ENCODE data around the gene IL1A.

The IL1A gene

GRCh38 chr2:112792419-112792818 lies 8.1 kb upstream of the IL1A start:
- Histone ChIP-seq H3K4me1 (ENCODE audit: control insufficient read depth, insufficient read depth, low read length, poor library complexity, severe bottlenecking) (no peaks in the 10 kb centered on the region), H3K36me3 (ENCODE audit: control insufficient read depth, insufficient read depth, low read length) (no peaks in the 10 kb centered on the region), H3K4me3 (ENCODE audit: insufficient read depth, low read depth, low read length, poor library complexity, severe bottlenecking) (no peak overlapping the region), H3K27me3 (replicated peaks; ENCODE audit: control insufficient read depth, insufficient read depth, low read length, poor library complexity, severe bottlenecking) (no peaks in the 10 kb centered on the region), H3K27ac (ENCODE audit: insufficient read depth, low read length, poor library complexity, severe bottlenecking) (no peak overlapping the region), H3K9me3 (ENCODE audit: control insufficient read depth, low read length) (no peaks in the 10 kb centered on the region)
- no peak for DNase-seq

DNA sequence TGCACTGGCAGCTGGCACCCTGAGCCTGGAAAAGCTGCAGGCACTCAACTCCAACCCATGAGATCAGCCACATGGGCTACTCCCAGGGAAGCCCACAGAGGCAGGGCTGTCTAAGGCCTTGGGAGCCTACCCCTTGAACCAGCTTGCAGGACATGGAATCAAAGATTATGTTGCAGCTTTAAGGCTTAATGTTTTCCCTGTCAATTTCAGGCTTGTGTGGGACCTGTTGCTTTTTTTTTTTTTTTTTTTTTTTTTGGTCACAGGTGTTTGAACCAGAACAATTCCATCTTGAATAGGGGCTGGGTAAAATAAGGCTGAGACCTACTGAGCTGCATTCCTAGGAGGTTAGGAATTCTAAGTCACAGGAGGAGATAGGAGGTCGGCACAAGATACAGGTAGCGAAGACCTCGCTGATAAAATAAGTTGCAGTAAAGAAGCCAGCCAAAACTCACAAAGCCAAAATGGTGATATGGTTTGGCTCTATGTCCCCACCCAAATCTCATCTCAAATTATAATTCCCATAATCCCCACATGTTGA lies 7.5 kb upstream of the IL1A start:
- Histone ChIP-seq H3K4me3 (ENCODE audit: insufficient read depth, low read depth, low read length, poor library complexity, severe bottlenecking) (no peak overlapping the region), H3K36me3 (ENCODE audit: control insufficient read depth, insufficient read depth, low read length) (no peaks in the 10 kb centered on the region), H3K9me3 (ENCODE audit: control insufficient read depth, low read length) (no peaks in the 10 kb centered on the region), H3K27me3 (replicated peaks; ENCODE audit: control insufficient read depth, insufficient read depth, low read length, poor library complexity, severe bottlenecking) (no peaks in the 10 kb centered on the region), H3K27ac (ENCODE audit: insufficient read depth, low read length, poor library complexity, severe bottlenecking) (no peak overlapping the region), H3K4me1 (ENCODE audit: control insufficient read depth, insufficient read depth, low read length, poor library complexity, severe bottlenecking) (no peaks in the 10 kb centered on the region)
- DNase-seq, result no peak

- no peak overlapping the region for H3K27ac ChIP-seq (ENCODE audit: insufficient read depth, low read length, poor library complexity, severe bottlenecking)
- H3K27me3 ChIP-seq (replicated peaks; ENCODE audit: control insufficient read depth, insufficient read depth, low read length, poor library complexity, severe bottlenecking), result no peaks in the 10 kb centered on the region
- H3K36me3 ChIP-seq (ENCODE audit: control insufficient read depth, insufficient read depth, low read length), result no peaks in the 10 kb centered on the region
- no peaks in the 10 kb centered on the region for H3K9me3 ChIP-seq (ENCODE audit: control insufficient read depth, low read length)
- H3K4me3 ChIP-seq (ENCODE audit: insufficient read depth, low read depth, low read length, poor library complexity, severe bottlenecking), result no peak overlapping the region
- DNase-seq, result no peak
- no peaks in the 10 kb centered on the region for H3K4me1 ChIP-seq (ENCODE audit: control insufficient read depth, insufficient read depth, low read length, poor library complexity, severe bottlenecking)
Observed at GRCh38 chr2:112791019-112791418, 6.7 kb upstream of the IL1A start.

- Histone ChIP-seq H3K27ac (ENCODE audit: insufficient read depth, low read length, poor library complexity, severe bottlenecking) (no peak overlapping the region), H3K4me1 (ENCODE audit: control insufficient read depth, insufficient read depth, low read length, poor library complexity, severe bottlenecking) (no peaks in the 10 kb centered on the region), H3K9me3 (ENCODE audit: control insufficient read depth, low read length) (no peaks in the 10 kb centered on the region), H3K4me3 (ENCODE audit: insufficient read depth, low read depth, low read length, poor library complexity, severe bottlenecking) (no peak overlapping the region), H3K36me3 (ENCODE audit: control insufficient read depth, insufficient read depth, low read length) (no peaks in the 10 kb centered on the region), H3K27me3 (replicated peaks; ENCODE audit: control insufficient read depth, insufficient read depth, low read length, poor library complexity, severe bottlenecking) (no peaks in the 10 kb centered on the region)
- DNase-seq, result no peak
Observed at GRCh38 chr2:112790305-112790704, 6.0 kb upstream of the IL1A start.

- Histone ChIP-seq H3K27me3 (replicated peaks; ENCODE audit: control insufficient read depth, insufficient read depth, low read length, poor library complexity, severe bottlenecking) (no peaks in the 10 kb centered on the region), H3K4me1 (ENCODE audit: control insufficient read depth, insufficient read depth, low read length, poor library complexity, severe bottlenecking) (no peaks in the 10 kb centered on the region), H3K36me3 (ENCODE audit: control insufficient read depth, insufficient read depth, low read length) (no peaks in the 10 kb centered on the region), H3K4me3 (ENCODE audit: insufficient read depth, low read depth, low read length, poor library complexity, severe bottlenecking) (no peak overlapping the region), H3K9me3 (ENCODE audit: control insufficient read depth, low read length) (no peaks in the 10 kb centered on the region), H3K27ac (ENCODE audit: insufficient read depth, low read length, poor library complexity, severe bottlenecking) (no peak overlapping the region)
- DNase-seq, result no peak
Observed at GRCh38 chr2:112789186-112789585, 4.9 kb upstream of the IL1A start.

GRCh38 chr2:112788653-112789052 lies 4.4 kb upstream of the IL1A start:
- Histone ChIP-seq H3K27ac (ENCODE audit: insufficient read depth, low read length, poor library complexity, severe bottlenecking) (no peak overlapping the region), H3K9me3 (ENCODE audit: control insufficient read depth, low read length) (no peaks in the 10 kb centered on the region), H3K27me3 (replicated peaks; ENCODE audit: control insufficient read depth, insufficient read depth, low read length, poor library complexity, severe bottlenecking) (no peaks in the 10 kb centered on the region), H3K36me3 (ENCODE audit: control insufficient read depth, insufficient read depth, low read length) (no peaks in the 10 kb centered on the region), H3K4me3 (ENCODE audit: insufficient read depth, low read depth, low read length, poor library complexity, severe bottlenecking) (no peak overlapping the region), H3K4me1 (ENCODE audit: control insufficient read depth, insufficient read depth, low read length, poor library complexity, severe bottlenecking) (no peaks in the 10 kb centered on the region)
- DNase-seq, result no peak

- H3K27ac ChIP-seq (ENCODE audit: insufficient read depth, low read length, poor library complexity, severe bottlenecking), result no peak overlapping the region
- H3K27me3 ChIP-seq (replicated peaks; ENCODE audit: control insufficient read depth, insufficient read depth, low read length, poor library complexity, severe bottlenecking), result no peaks in the 10 kb centered on the region
- H3K4me3 ChIP-seq (ENCODE audit: insufficient read depth, low read depth, low read length, poor library complexity, severe bottlenecking), result no peak overlapping the region
Observed at GRCh38 chr2:112787729-112788393, 3.6 kb upstream of the IL1A start.

GRCh38 chr2:112787294-112787693 lies 3.0 kb upstream of the IL1A start:
- no peak for DNase-seq
- Histone ChIP-seq H3K4me3 (ENCODE audit: insufficient read depth, low read depth, low read length, poor library complexity, severe bottlenecking) (no peak overlapping the region), H3K36me3 (ENCODE audit: control insufficient read depth, insufficient read depth, low read length) (no peaks in the 10 kb centered on the region), H3K4me1 (ENCODE audit: control insufficient read depth, insufficient read depth, low read length, poor library complexity, severe bottlenecking) (no peaks in the 10 kb centered on the region), H3K27me3 (replicated peaks; ENCODE audit: control insufficient read depth, insufficient read depth, low read length, poor library complexity, severe bottlenecking) (no peaks in the 10 kb centered on the region), H3K9me3 (ENCODE audit: control insufficient read depth, low read length) (no peaks in the 10 kb centered on the region), H3K27ac (ENCODE audit: insufficient read depth, low read length, poor library complexity, severe bottlenecking) (no peak overlapping the region)

More at GRCh38 chr2:112787729-112788393, 3.6 kb upstream of the IL1A start:
- DNase-seq, result no peak
- H3K9me3 ChIP-seq (ENCODE audit: control insufficient read depth, low read length), result no peaks in the 10 kb centered on the region
- no peaks in the 10 kb centered on the region for H3K4me1 ChIP-seq (ENCODE audit: control insufficient read depth, insufficient read depth, low read length, poor library complexity, severe bottlenecking)
- H3K36me3 ChIP-seq (ENCODE audit: control insufficient read depth, insufficient read depth, low read length), result no peaks in the 10 kb centered on the region

GRCh38 chr2:112783187-112783714 lies 1.0 kb downstream of the IL1A start:
- DNase-seq, result no peak
- Histone ChIP-seq H3K4me3 (ENCODE audit: insufficient read depth, low read depth, low read length, poor library complexity, severe bottlenecking) (no peak overlapping the region), H3K9me3 (ENCODE audit: control insufficient read depth, low read length) (no peaks in the 10 kb centered on the region), H3K4me1 (ENCODE audit: control insufficient read depth, insufficient read depth, low read length, poor library complexity, severe bottlenecking) (no peaks in the 10 kb centered on the region), H3K27me3 (replicated peaks; ENCODE audit: control insufficient read depth, insufficient read depth, low read length, poor library complexity, severe bottlenecking) (no peaks in the 10 kb centered on the region), H3K27ac (ENCODE audit: insufficient read depth, low read length, poor library complexity, severe bottlenecking) (no peak overlapping the region), H3K36me3 (ENCODE audit: control insufficient read depth, insufficient read depth, low read length) (no peaks in the 10 kb centered on the region)

GRCh38 chr2:112782234-112782799 lies 2.0 kb downstream of the IL1A start:
- Histone ChIP-seq H3K36me3 (ENCODE audit: control insufficient read depth, insufficient read depth, low read length) (no peaks in the 10 kb centered on the region), H3K4me1 (ENCODE audit: control insufficient read depth, insufficient read depth, low read length, poor library complexity, severe bottlenecking) (no peaks in the 10 kb centered on the region), H3K4me3 (ENCODE audit: insufficient read depth, low read depth, low read length, poor library complexity, severe bottlenecking) (no peak overlapping the region), H3K9me3 (ENCODE audit: control insufficient read depth, low read length) (no peaks in the 10 kb centered on the region), H3K27me3 (replicated peaks; ENCODE audit: control insufficient read depth, insufficient read depth, low read length, poor library complexity, severe bottlenecking) (no peaks in the 10 kb centered on the region), H3K27ac (ENCODE audit: insufficient read depth, low read length, poor library complexity, severe bottlenecking) (no peak overlapping the region)
- DNase-seq, result no peak

All from effector memory CD4-positive, alpha-beta T cell (primary cell).